Ovary (tissue), 9 donors: Measurements from ENCODE around the gene ADAM10. TPM values are rescaled to one million over a fixed set of nuclear protein-coding genes. Genes with fewer than 3 reads are reported as not detected.

Experiments used
- DNase-seq, 5 donors: peaks; one replicate each; pipeline ENCODE4 v3.0.0-alpha.2; 2019 to 2020
- H3K27ac ChIP-seq, 2 donors: fragments of 200-600 bp; one replicate each; pipeline versions ENCODE4 v1.5.1 to v1.8.0; 2019 to 2022
- H3K27me3 ChIP-seq: fragments of 200-600 bp; one replicate; pipeline ENCODE4 v1.8.0; 2022
- H3K36me3 ChIP-seq: fragments of 200-600 bp; sonication (generic); one replicate; pipeline ENCODE4 v1.5.1; 2019
- H3K4me1 ChIP-seq: one replicate; pipeline ENCODE4 v1.8.1; 2013; ENCODE audit warnings: mild to moderate bottlenecking, moderate library complexity; ENCODE audit not compliant: insufficient read depth
- H3K4me3 ChIP-seq: fragments of 200-600 bp; sonication (generic); one replicate; pipeline ENCODE4 v1.5.1; 2017
- H3K9me3 ChIP-seq, 2 donors: fragments of 200-600 bp in 1 of 2; sonication (generic) in 1 of 2; one replicate each; pipeline versions ENCODE4 v1.5.1 to v1.8.1; 2013 to 2019; ENCODE audit warnings: mild to moderate bottlenecking in 1 of 2, moderate library complexity in 1 of 2
- EP300 ChIP-seq: sonication (generic); formaldehyde crosslinking; IDR thresholded peaks from one replicate; pipeline ENCODE4 v1.6.1; 2017; ENCODE audit warnings: antibody characterized with exemption
- POLR2A ChIP-seq: fragments of 450-650 bp; IDR thresholded peaks from one replicate; pipeline ENCODE4 v1.6.1; 2017; ENCODE audit warnings: antibody characterized with exemption, mild to moderate bottlenecking, moderate library complexity
- WGBS, 3 donors: extraction: QIAGEN DNeasy Blood & Tissue Kit in 1 of 3; methylation state at CpG; one replicate each; pipeline versions ENCODE4 v1.1.5 to v1.1.7; 2013 to 2017; 5-methylcytosine and 5-hydroxymethylcytosine counted together
- intact Hi-C, 4 donors: fragments of 100-400 bp; cut with DNase I; formaldehyde crosslinking; loops; one replicate each; pipeline versions ENCODE4 v1.11.0 to v1.15.1; 2022 to 2023
- polyA plus RNA-seq, 2 donors: library from polyadenylated mRNA; stranded (reverse); fragments of 200-250 nt in 1 of 2; fragments of 350-450 nt in 1 of 2; fragmentation: Illumina TruSeq in 1 of 2; extraction: RNeasy Lipid Tissue Mini Kit (QIAGEN cat#74804) in 1 of 2; gene quantifications; one replicate each; pipeline ENCODE4 v1.2.3, GENCODE V29; 2013 to 2014
- total RNA-seq, 7 donors: library from RNA; depleted of rRNA in 2 of 7; stranded (reverse); fragments of >200 nt in 2 of 7; fragmentation: NEBNext Ultra II Directional in 3 of 7; extraction: Animal tissue kit (Norgen Biotek cat#: 25700) in 3 of 7; gene quantifications; one replicate each; pipeline versions ENCODE4 v1.1.0 to v1.2.4, GENCODE V29; 2016 to 2023
- TF ChIP-seq, protein P1 (sequence below), 3 donors: fragments of 450-650 bp in 2 of 3; fragments of 200-600 bp in 1 of 3; IDR thresholded peaks; one replicate each; pipeline versions ENCODE4 v1.5.1 to v1.8.0; 2016 to 2022; ENCODE audit warnings: antibody characterized with exemption in 3 of 3, mild to moderate bottlenecking in 1 of 3
- donor health status: DM: no; HTN: no; CAD: no; lungs with moderate emphysema.
- donor health status: DM: no; HTN: no; CAD: no.
- donor health status: Bipolar disorder and iron deficiency.
- donor health status: DM: yes; HTN: yes; CAD: no.
- donor health status: DM: no; HTN: no; CAD: no.
- donor health status: DM: yes; HTN: yes; CAD: no.

ADAM10 gene
- total and polyA plus RNA-seq, 9 donors: 23.2 to 86.4 (median 63.0) TPM

DNA sequence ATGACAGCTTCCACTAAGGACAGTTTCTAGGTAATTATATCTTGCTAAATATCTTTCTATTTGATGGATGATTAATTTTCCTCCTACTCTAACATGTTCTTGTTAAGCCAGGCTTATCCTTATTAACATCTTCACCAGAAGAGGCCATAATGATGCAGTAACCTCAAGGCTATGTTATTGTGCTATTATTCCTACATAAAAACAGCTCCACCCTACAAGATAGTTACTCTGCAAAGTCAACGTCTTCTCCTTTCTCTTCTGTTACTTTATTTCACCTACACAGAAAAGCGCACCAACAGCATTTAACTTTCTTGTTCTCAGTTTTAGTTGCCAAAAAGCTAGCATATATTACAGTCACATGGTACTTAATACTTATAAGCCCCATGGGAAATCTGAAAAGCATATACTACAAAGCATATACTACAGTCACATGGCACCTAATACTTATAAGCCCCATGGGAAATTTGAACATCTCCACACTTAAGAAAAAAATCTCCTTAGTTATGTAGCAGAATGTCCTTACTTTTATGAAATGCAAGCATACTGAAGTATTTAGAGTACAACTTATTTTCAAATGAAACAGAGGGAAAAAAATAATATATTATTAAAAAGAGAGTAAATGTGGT is 13.4 kb downstream of the ADAM10 start:
- no peak for TF ChIP-seq POLR2A
- TF ChIP-seq, protein P1, sequence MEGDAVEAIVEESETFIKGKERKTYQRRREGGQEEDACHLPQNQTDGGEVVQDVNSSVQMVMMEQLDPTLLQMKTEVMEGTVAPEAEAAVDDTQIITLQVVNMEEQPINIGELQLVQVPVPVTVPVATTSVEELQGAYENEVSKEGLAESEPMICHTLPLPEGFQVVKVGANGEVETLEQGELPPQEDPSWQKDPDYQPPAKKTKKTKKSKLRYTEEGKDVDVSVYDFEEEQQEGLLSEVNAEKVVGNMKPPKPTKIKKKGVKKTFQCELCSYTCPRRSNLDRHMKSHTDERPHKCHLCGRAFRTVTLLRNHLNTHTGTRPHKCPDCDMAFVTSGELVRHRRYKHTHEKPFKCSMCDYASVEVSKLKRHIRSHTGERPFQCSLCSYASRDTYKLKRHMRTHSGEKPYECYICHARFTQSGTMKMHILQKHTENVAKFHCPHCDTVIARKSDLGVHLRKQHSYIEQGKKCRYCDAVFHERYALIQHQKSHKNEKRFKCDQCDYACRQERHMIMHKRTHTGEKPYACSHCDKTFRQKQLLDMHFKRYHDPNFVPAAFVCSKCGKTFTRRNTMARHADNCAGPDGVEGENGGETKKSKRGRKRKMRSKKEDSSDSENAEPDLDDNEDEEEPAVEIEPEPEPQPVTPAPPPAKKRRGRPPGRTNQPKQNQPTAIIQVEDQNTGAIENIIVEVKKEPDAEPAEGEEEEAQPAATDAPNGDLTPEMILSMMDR (IDR thresholded peaks at IDR 0.05): no peak
- no peak for TF ChIP-seq EP300
- Histone ChIP-seq H3K4me3 (no peak overlapping the region), H3K9me3 (no peaks in the 10 kb centered on the region), H3K36me3 (no peaks in the 10 kb centered on the region), H3K27me3 (no peaks in the 10 kb centered on the region), H3K4me1 (peaks cover 5% of the 10 kb centered on the region), H3K27ac (no peak overlapping the region)
- 75 to 79% (median 77%) methylated on average over 2 of the region's 2 CpGs for WGBS, 3 donors
- no peak for DNase-seq
- intact Hi-C loops: no loop called here

DNA sequence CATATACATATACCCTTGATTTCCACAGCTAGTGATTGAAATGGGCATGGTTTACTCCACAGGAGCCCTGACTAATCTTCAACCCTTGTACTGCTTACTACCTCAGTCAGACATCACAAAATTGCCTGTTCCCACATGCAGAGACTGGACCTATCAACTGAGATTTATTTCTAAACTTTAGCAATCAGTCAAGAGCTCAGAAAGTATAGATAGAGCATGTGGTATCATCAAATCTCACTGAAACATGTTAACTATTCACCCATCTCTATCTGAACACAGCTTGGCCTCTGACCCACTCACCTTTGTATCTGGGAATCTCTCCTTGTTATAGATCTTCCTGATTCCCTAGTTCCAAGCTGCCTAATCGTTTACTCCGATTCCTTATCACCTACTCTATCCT is 14.6 kb downstream of the ADAM10 start:
- Histone ChIP-seq H3K4me3 (no peak overlapping the region), H3K36me3 (no peaks in the 10 kb centered on the region), H3K4me1 (peaks cover 2% of the 10 kb centered on the region), H3K27me3 (no peaks in the 10 kb centered on the region), H3K27ac (no peak overlapping the region), H3K9me3 (no peaks in the 10 kb centered on the region)
- intact Hi-C loops: no loop called here
- DNase-seq: no peak
- TF ChIP-seq, protein P1 (IDR thresholded peaks at IDR 0.05): no peak
- TF ChIP-seq EP300: no peak
- TF ChIP-seq POLR2A: no peak
- 50 to 61% (median 58%) methylated on average over 2 of the region's 2 CpGs for WGBS, 3 donors

DNA sequence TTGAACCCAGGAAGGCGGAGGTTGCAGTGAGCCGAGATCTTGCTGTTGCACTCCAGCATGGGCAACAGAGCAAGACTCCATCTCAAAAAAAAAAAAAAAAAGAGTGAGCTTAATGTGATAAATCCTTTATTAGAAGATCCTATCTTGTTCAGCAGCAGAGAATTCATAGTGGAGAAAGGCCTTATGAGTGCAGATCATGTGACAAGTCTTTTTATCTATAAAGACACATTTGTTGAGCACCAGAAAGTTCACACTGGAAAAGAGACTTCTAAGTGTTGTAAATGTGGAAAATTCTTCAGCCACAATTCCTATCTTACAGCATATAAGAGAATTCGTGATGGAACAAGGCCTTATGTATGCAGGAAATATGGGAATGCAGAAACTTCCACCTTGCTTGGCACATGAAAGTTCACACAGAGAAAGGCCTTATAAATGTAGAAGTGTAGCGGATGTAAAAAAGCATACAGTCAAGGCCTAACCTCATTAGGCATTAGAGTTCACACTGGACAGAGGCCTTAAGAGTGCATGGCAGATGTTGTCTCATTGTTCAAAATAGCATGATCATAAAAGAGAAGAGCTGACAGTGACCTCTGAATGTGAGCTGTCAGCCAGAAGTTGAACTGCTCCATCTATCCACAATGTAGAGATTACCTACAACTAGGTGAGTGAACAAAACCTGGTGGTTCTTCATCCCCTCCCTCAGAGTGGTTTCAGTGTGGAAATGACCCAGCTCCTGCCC is 16.7 kb downstream of the ADAM10 start:
- DNase-seq: no peak
- no peak overlapping the region for H3K4me3 ChIP-seq
- intact Hi-C loops: no loop called here
- TF ChIP-seq EP300 (no peak), POLR2A (no peak)
- TF ChIP-seq, protein P1 (IDR thresholded peaks at IDR 0.05): no peak
- H3K4me1 ChIP-seq: peaks cover 2% of the 10 kb centered on the region
- H3K27ac ChIP-seq: no peak overlapping the region
- 94 to 97% (median 96%) methylated on average over 4 of the region's 4 CpGs for WGBS, 3 donors
- H3K9me3 ChIP-seq: no peaks in the 10 kb centered on the region
- H3K36me3 ChIP-seq: no peaks in the 10 kb centered on the region
- no peaks in the 10 kb centered on the region for H3K27me3 ChIP-seq

DNA sequence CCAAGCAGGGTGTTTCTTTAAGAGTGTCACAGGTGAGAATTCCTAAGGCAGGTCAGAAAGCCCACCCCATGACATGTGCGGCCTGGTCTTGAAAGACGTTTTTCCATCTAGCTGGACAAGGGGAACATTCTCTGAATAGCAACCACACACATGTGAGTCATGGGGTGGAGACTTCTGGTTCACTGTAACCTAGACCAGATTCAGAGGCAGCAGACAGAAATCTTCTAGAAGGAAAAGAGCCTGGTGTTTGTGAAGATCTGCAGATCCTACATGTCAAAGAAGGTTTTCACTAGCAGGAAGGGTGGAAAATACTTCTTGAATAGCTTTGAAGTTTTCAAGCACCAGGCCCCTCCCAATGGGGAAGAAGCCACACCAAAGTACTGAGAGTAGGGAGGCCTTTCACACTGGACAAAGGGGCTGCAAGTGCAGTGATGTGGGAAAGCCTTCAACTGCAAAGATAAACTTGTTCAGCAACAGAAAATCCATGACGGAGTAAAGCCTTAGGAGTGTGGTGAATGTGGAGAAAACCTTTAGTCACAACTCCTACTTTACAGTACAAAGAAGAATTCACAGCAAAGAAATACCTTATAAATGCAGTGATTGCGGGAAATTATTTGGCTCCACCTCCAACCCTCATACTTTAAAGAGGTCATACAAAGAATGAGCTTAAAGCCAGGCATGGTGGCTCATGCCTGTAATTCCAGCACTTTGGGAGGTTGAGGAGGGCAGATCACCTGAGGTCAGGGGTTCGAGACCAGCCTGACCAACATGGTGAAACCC is 17.6 kb downstream of the ADAM10 start:
- Histone ChIP-seq H3K4me1 (peaks cover 2% of the 10 kb centered on the region), H3K9me3 (no peaks in the 10 kb centered on the region)
- WGBS, 3 donors: 80 to 92% (median 81%) methylated on average over 5 of the region's 5 CpGs

More for the DNA sequence above, 17.6 kb downstream of the ADAM10 start:
- DNase-seq: no peak
- no peaks in the 10 kb centered on the region for H3K27me3 ChIP-seq
- TF ChIP-seq, protein P1 (IDR thresholded peaks at IDR 0.05): no peak
- TF ChIP-seq EP300: no peak
- TF ChIP-seq POLR2A: no peak
- no peaks in the 10 kb centered on the region for H3K36me3 ChIP-seq
- intact Hi-C loops: no loop called here
- H3K4me3 ChIP-seq: no peak overlapping the region
- H3K27ac ChIP-seq: no peak overlapping the region
